Tibial artery (tissue), 4 donors: ENCODE data around the gene SMCO2.

Experiments
- DNase-seq, 2 donors: peaks; one replicate each; pipeline ENCODE4 v3.0.0-alpha.2; 2019
- H3K27ac ChIP-seq, 2 donors: fragments of 200-600 bp; sonication (generic) in 1 of 2; 1 replicate in 1 of 2; 2 replicates in 1 of 2; pipeline ENCODE4 v1.5.1; 2018 to 2019; ENCODE audit warnings: mild to moderate bottlenecking in 1 of 2
- H3K27me3 ChIP-seq, 2 donors: fragments of 200-600 bp; sonication (generic) in 1 of 2; one replicate each; pipeline versions ENCODE4 v1.5.1 to v1.6.0; 2016 to 2019
- H3K36me3 ChIP-seq, 3 donors: fragments of 200-600 bp; sonication (generic) in 2 of 3; one replicate each; pipeline ENCODE4 v1.5.1; 2016 to 2019; ENCODE audit warnings: mild to moderate bottlenecking in 2 of 3
- H3K4me1 ChIP-seq, 4 donors: fragments of 200-600 bp; sonication (generic) in 2 of 4; 1 replicate in 3 of 4; 2 replicates in 1 of 4; pipeline ENCODE4 v1.5.1; 2016 to 2019
- H3K4me3 ChIP-seq, 2 donors: fragments of 200-600 bp; sonication (generic) in 1 of 2; 1 replicate in 1 of 2; 2 replicates in 1 of 2; pipeline ENCODE4 v1.5.1; 2018 to 2019; ENCODE audit warnings: mild to moderate bottlenecking in 2 of 2
- H3K9me3 ChIP-seq, 3 donors: fragments of 200-600 bp; sonication (generic) in 1 of 3; one replicate each; pipeline ENCODE4 v1.5.1; 2016 to 2019
- intact Hi-C: fragments of 100-400 bp; cut with DNase I; formaldehyde crosslinking; loops from one replicate; pipeline ENCODE4 v1.15.0; 2023; ENCODE audit warnings: low total_unique reads
- TF ChIP-seq, protein P1 (sequence below), 2 experiments: fragments of 200-600 bp in 1 of 2; fragments of 450-650 bp in 1 of 2; IDR thresholded peaks; one replicate each; pipeline ENCODE4 v1.5.1; 2017 to 2019; ENCODE audit warnings: antibody characterized with exemption in 2 of 2, mild to moderate bottlenecking in 1 of 2, moderate library complexity in 1 of 2

The SMCO2 gene

GRCh38 chr12:27446436-27446835, at the start of gene SMCO2:
SMCO2 (plus strand) TSS chr12:27446736; CDS start chr12:27470632, 23,896 bp downstream.
- TF ChIP-seq, protein P1, sequence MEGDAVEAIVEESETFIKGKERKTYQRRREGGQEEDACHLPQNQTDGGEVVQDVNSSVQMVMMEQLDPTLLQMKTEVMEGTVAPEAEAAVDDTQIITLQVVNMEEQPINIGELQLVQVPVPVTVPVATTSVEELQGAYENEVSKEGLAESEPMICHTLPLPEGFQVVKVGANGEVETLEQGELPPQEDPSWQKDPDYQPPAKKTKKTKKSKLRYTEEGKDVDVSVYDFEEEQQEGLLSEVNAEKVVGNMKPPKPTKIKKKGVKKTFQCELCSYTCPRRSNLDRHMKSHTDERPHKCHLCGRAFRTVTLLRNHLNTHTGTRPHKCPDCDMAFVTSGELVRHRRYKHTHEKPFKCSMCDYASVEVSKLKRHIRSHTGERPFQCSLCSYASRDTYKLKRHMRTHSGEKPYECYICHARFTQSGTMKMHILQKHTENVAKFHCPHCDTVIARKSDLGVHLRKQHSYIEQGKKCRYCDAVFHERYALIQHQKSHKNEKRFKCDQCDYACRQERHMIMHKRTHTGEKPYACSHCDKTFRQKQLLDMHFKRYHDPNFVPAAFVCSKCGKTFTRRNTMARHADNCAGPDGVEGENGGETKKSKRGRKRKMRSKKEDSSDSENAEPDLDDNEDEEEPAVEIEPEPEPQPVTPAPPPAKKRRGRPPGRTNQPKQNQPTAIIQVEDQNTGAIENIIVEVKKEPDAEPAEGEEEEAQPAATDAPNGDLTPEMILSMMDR (IDR thresholded peaks at IDR 0.05), result no peak
- no peak for DNase-seq
- no peak within 1 kb of the TSS for H3K27ac ChIP-seq
- peaks cover 0 to 7% (median 0%) of the 10 kb centered on the region in 3 donors for H3K9me3 ChIP-seq
- no peaks in the 10 kb centered on the region for H3K4me1 ChIP-seq
- no peaks in the 10 kb centered on the region for H3K27me3 ChIP-seq
- no peaks in the 10 kb centered on the region for H3K36me3 ChIP-seq
- intact Hi-C loops, result no loop called here
- H3K4me3 ChIP-seq, result no peak within 1 kb of the TSS

DNA sequence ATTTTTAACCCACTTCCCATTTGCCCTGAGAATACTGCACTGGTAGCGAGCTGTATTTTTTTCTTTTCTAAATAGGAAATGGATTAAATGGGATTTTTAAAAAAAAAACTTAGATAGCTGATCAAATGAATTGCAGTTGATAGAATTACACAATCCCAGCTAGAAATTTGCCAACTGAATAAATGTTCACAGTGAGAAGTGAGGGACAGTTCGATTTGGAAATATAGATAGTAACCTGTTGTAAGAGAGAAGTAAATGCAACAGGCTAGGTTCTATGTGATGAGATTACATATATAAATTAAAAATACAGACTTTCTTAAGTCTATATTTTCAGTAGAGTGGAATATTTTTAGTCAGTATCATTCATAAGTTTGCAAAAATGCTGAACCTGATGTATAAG, 48.1 kb upstream of the SMCO2 start:
- no peak for DNase-seq
- Histone ChIP-seq H3K36me3 (no peaks in the 10 kb centered on the region), H3K27ac (no peak overlapping the region), H3K9me3 (no peaks in the 10 kb centered on the region), H3K27me3 (no peaks in the 10 kb centered on the region), H3K4me1 (no peaks in the 10 kb centered on the region), H3K4me3 (no peak overlapping the region)
- intact Hi-C loops, result no loop called here
- TF ChIP-seq, protein P1 (IDR thresholded peaks at IDR 0.05), result no peak

GRCh38 chr12:27399074-27399473, 47.5 kb upstream of the SMCO2 start:
- Histone ChIP-seq H3K4me3 (no peak overlapping the region), H3K36me3 (no peaks in the 10 kb centered on the region), H3K27ac (no peak overlapping the region), H3K4me1 (no peaks in the 10 kb centered on the region), H3K9me3 (no peaks in the 10 kb centered on the region), H3K27me3 (no peaks in the 10 kb centered on the region)
- TF ChIP-seq, protein P1 (IDR thresholded peaks at IDR 0.05), result no peak
- intact Hi-C loops, result no loop called here
- DNase-seq, result no peak

DNA sequence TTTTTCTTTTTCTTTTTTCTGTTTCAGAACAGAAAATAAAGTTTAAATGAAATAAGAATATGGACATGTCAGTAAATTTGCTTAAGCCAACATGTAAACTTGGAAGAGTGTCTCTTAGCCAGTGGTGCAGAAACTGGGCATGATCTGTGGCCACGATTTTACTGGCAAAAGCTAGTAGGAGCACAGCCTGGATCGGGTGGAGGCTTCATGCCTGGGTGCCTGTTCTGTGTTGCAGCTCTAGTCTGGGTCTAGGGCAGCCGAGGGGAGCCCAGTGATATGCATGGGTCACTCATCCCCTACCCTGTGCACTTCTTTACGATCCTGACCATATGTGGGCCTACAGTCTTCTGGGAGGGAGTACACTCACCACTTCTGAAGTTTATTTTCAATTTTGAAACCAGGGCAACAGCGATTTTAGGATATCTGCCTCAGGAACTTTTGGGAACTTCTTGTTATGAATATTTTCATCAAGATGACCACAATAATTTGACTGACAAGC, 45.6 kb upstream of the SMCO2 start:
- Histone ChIP-seq H3K9me3 (no peaks in the 10 kb centered on the region), H3K4me1 (no peaks in the 10 kb centered on the region), H3K27me3 (no peaks in the 10 kb centered on the region), H3K4me3 (no peak overlapping the region), H3K27ac (no peak overlapping the region), H3K36me3 (no peaks in the 10 kb centered on the region)
- intact Hi-C loops, result no loop called here
- TF ChIP-seq, protein P1 (IDR thresholded peaks at IDR 0.05), result no peak
- no peak for DNase-seq

GRCh38 chr12:27412047-27412446, 34.5 kb upstream of the SMCO2 start:
- TF ChIP-seq, protein P1 (IDR thresholded peaks at IDR 0.05), result no peak
- no peaks in the 10 kb centered on the region for H3K27me3 ChIP-seq
- H3K27ac ChIP-seq, result no peak overlapping the region

GRCh38 chr12:27422697-27423096, 23.8 kb upstream of the SMCO2 start:
- DNase-seq, result no peak
- Histone ChIP-seq H3K9me3 (no peaks in the 10 kb centered on the region), H3K36me3 (no peaks in the 10 kb centered on the region), H3K4me1 (peaks cover 0 to 2% (median 0%) of the 10 kb centered on the region in 4 donors), H3K27me3 (no peaks in the 10 kb centered on the region), H3K27ac (no peak overlapping the region), H3K4me3 (no peak overlapping the region)
- TF ChIP-seq, protein P1 (IDR thresholded peaks at IDR 0.05), result no peak
- intact Hi-C loops, result no loop called here

More at GRCh38 chr12:27412047-27412446, 34.5 kb upstream of the SMCO2 start:
- H3K36me3 ChIP-seq, result no peaks in the 10 kb centered on the region
- no peak overlapping the region for H3K4me3 ChIP-seq
- no peaks in the 10 kb centered on the region for H3K9me3 ChIP-seq
- no peaks in the 10 kb centered on the region for H3K4me1 ChIP-seq
- no peak for DNase-seq
- intact Hi-C loops, result no loop called here
